Vagina (tissue), 2 donors: Measurements from ENCODE around the gene ABCB10. TPM values are rescaled to one million over a fixed set of nuclear protein-coding genes. Genes with fewer than 3 reads are reported as not detected.

Experiments used
- DNase-seq, 2 donors: peaks; one replicate each; pipeline ENCODE4 v3.0.0-alpha.2; 2017; ENCODE audit errors: extremely low spot score in 2 of 2
- H3K27ac ChIP-seq: fragments of 200-600 bp; sonication (generic); one replicate; pipeline ENCODE4 v1.5.1; 2019
- H3K27me3 ChIP-seq: fragments of 200-600 bp; sonication (generic); one replicate; pipeline ENCODE4 v1.5.1; 2019
- H3K36me3 ChIP-seq, 2 donors: fragments of 200-600 bp; sonication (generic); one replicate each; pipeline ENCODE4 v1.5.1; 2017 to 2019
- H3K4me1 ChIP-seq: fragments of 200-600 bp; sonication (generic); one replicate; pipeline ENCODE4 v1.5.1; 2019
- H3K4me3 ChIP-seq, 2 donors: fragments of 200-600 bp; sonication (generic); 1 replicate in 1 of 2; 2 replicates in 1 of 2; pipeline ENCODE4 v1.5.1; 2016 to 2019
- H3K9me3 ChIP-seq: fragments of 200-600 bp; sonication (generic); one replicate; pipeline ENCODE4 v1.5.1; 2019
- POLR2A ChIP-seq, 2 donors: fragments of 450-650 bp; IDR thresholded peaks; one replicate each; pipeline ENCODE4 v1.6.1; 2017; ENCODE audit warnings: antibody characterized with exemption in 2 of 2, mild to moderate bottlenecking in 2 of 2, moderate library complexity in 2 of 2
- POLR2AphosphoS5 ChIP-seq, 2 donors: sonication (generic); formaldehyde crosslinking; IDR thresholded peaks; one replicate each; pipeline ENCODE4 v1.9.0; 2017; ENCODE audit warnings: antibody characterized with exemption in 2 of 2, mild to moderate bottlenecking in 2 of 2, low read depth in 1 of 2; ENCODE audit not compliant: insufficient read depth in 1 of 2
- intact Hi-C: fragments of 100-400 bp; cut with DNase I; formaldehyde crosslinking; loops from one replicate; pipeline ENCODE4 v1.15.1; 2023
- total RNA-seq: library from RNA; depleted of rRNA; stranded (reverse); fragments of >200 nt; gene quantifications from one replicate; pipeline ENCODE4 v1.2.3, GENCODE V29; 2016
- TF ChIP-seq, protein P1 (sequence below), 3 experiments: fragments of 450-650 bp in 2 of 3; fragments of 200-600 bp in 1 of 3; sonication (generic) in 1 of 3; IDR thresholded peaks; one replicate each; pipeline ENCODE4 v1.5.1; 2017 to 2019; ENCODE audit warnings: antibody characterized with exemption in 3 of 3, mild to moderate bottlenecking in 2 of 3, moderate library complexity in 2 of 3

Gene ABCB10
- total RNA-seq, 1 donor from 2014 or later: 12.5 TPM

DNA sequence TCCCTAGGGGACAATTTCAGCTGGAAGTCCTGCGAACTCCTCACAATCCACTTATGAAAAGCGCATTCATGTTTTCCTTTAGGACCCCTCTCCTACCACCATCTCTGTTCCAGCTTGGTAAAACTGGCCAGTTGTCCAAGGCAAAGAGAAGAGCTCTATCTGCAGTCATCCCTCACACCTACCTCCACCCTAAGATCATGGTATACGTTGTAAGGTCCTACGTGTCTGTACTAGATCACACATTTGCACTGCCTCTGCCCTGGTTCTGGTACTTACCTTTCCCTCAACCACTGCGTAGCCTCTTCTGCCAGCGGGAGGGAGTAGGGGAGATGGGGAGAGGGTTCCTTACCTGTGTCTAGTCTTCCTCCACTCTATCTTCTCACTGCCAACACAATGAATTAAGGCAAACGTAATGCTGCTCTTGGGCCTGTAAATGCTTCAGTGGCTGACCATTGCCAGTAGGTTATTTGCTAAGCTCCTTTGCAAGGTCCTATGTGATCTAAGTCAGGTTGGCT is 49.6 kb downstream of the ABCB10 start:
- no peak for DNase-seq
- Histone ChIP-seq H3K36me3 (peaks cover 0 to 10% of the 10 kb centered on the region in 2 donors), H3K4me1 (peaks cover 18% of the 10 kb centered on the region), H3K27ac (peak overlapping the region; percentile 93), H3K4me3 (peak overlapping the region; percentile 70 to 92), H3K9me3 (no peaks in the 10 kb centered on the region), H3K27me3 (no peaks in the 10 kb centered on the region)
- intact Hi-C loops: loop anchor here (5.0 kb wide), 1 partner anchor 1342 kb away; the partner anchor contains the start of gene IBA57
- TF ChIP-seq POLR2A (IDR thresholded peaks at IDR 0.05) (no peak), POLR2AphosphoS5 (IDR thresholded peaks at IDR 0.05; ENCODE audit: insufficient read depth in 1 of 2, low read depth in 1 of 2) (no peak)
- TF ChIP-seq, protein P1, sequence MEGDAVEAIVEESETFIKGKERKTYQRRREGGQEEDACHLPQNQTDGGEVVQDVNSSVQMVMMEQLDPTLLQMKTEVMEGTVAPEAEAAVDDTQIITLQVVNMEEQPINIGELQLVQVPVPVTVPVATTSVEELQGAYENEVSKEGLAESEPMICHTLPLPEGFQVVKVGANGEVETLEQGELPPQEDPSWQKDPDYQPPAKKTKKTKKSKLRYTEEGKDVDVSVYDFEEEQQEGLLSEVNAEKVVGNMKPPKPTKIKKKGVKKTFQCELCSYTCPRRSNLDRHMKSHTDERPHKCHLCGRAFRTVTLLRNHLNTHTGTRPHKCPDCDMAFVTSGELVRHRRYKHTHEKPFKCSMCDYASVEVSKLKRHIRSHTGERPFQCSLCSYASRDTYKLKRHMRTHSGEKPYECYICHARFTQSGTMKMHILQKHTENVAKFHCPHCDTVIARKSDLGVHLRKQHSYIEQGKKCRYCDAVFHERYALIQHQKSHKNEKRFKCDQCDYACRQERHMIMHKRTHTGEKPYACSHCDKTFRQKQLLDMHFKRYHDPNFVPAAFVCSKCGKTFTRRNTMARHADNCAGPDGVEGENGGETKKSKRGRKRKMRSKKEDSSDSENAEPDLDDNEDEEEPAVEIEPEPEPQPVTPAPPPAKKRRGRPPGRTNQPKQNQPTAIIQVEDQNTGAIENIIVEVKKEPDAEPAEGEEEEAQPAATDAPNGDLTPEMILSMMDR (IDR thresholded peaks at IDR 0.05): no peak

DNA sequence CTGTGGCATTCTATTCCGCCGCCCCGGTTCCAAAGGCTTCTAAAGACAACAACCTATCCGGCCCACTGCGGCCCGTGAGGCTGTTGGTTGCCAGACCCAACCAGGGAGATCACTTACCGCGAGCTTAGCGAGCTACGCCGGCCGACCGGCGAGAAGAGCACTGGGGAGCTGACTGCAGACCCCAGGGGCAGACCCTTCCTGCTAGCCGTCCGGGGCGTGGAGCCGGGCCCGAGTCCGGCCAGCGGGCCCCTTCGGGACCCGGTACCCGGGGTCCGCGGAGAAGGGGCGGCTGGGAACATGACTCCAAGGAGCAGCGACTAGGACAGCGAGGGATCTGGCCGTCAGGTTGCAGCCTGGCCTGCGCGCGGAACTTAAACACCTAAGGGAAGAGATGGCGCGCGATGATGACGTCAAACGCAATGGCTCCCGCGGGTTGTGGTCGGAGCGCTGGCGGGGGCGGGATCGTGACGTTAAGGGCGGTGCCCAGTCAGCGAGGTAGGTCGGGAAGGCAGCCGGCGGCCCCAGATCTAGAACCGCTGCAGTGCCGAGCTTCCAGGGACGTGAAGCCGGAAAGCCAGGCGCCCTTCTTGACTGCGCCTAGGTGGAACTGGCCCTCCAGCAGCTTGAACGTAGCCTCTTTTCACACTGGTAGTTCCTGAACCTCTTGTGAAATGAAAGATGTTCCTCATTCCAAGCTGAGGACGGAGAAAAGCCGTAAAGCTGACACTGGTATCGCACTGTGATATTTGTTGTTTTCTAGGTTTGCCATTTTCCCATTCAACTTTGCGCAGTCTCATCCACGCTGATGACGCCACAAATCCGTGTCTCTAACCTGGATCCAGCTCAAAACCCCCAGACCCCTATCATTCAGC is 50.3 kb downstream of the ABCB10 start, which contains the start of gene NUP133:
Gene NUP133 (minus strand): TSS at position 391 of the 872 bp plus-strand sequence. CDS start 92 bp downstream, at position 299.
- TF ChIP-seq, protein P1 (IDR thresholded peaks at IDR 0.05): no peak
- TF ChIP-seq POLR2A (IDR thresholded peaks at IDR 0.05): peak in 1 of 2 donors; percentile 85
- peak; percentile 95 to 96 for TF ChIP-seq POLR2AphosphoS5 (IDR thresholded peaks at IDR 0.05; ENCODE audit: insufficient read depth in 1 of 2, low read depth in 1 of 2)
- H3K9me3 ChIP-seq: no peaks in the 10 kb centered on the region
- peak; percentile 96 to 97 for DNase-seq
- intact Hi-C loops: loop anchor here (5.0 kb wide), 1 partner anchor 1341 kb away; the partner anchor contains the start of gene IBA57
- peak within 1 kb of the TSS; percentile 70 to 92 for H3K4me3 ChIP-seq
- peaks cover 0 to 10% of the 10 kb centered on the region in 2 donors for H3K36me3 ChIP-seq
- peak within 1 kb of the TSS; percentile 93 for H3K27ac ChIP-seq
- H3K4me1 ChIP-seq: peaks cover 18% of the 10 kb centered on the region
- H3K27me3 ChIP-seq: no peaks in the 10 kb centered on the region

DNA sequence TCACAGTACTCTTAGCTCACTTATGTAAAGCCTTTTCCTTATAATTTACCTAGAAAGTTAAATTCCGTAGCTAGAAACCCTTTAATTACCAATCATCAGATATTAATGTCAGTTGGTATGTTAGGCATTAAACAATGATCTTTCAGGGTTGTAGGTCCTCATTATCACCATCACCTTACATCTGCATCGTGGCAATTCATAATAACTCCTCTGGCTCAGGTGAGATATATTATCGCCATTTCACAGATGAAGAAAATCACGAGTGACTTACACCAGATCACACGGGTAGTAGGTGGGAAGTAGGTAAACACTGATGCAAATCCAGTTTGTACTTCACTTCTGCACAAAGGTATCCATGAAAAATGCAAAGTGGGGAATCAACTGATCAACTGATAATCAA is 51.0 kb downstream of the ABCB10 start:
- H3K4me3 ChIP-seq: peak overlapping the region; percentile 70 to 92
- H3K4me1 ChIP-seq: peaks cover 18% of the 10 kb centered on the region
- no peak for DNase-seq
- H3K9me3 ChIP-seq: no peaks in the 10 kb centered on the region
- H3K36me3 ChIP-seq: peaks cover 0 to 10% of the 10 kb centered on the region in 2 donors
- H3K27ac ChIP-seq: peak overlapping the region; percentile 93
- TF ChIP-seq POLR2AphosphoS5 (IDR thresholded peaks at IDR 0.05; ENCODE audit: insufficient read depth in 1 of 2, low read depth in 1 of 2): no peak
- no peak for TF ChIP-seq POLR2A (IDR thresholded peaks at IDR 0.05)
- TF ChIP-seq, protein P1 (IDR thresholded peaks at IDR 0.05): no peak
- intact Hi-C loops: loop anchor here (5.0 kb wide), 1 partner anchor 1340 kb away; the partner anchor contains the start of gene IBA57
- no peaks in the 10 kb centered on the region for H3K27me3 ChIP-seq

DNA sequence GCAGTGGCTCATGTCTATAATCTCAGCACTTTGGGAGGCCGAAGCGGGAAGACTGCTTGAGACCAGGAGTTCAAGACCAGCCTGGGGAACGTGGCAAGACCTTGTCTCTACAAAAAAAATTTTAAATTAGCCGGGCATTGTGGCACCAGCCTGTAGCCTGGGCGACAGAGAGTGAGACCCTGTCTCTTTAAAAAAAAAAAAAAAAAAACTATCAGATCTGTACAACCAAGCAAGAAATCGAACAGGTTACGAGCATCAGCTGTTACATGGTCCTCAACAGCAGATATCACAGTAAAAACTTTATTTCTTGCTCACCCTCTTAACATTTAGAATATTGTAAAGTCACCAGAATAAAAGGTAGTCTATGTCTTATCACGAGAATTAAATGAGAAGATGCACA is 51.9 kb downstream of the ABCB10 start:
- H3K9me3 ChIP-seq: no peaks in the 10 kb centered on the region
- no peak overlapping the region for H3K27ac ChIP-seq
- H3K27me3 ChIP-seq: no peaks in the 10 kb centered on the region
- no peak for DNase-seq
- H3K4me1 ChIP-seq: peaks cover 18% of the 10 kb centered on the region
- H3K36me3 ChIP-seq: peaks cover 0 to 17% of the 10 kb centered on the region in 2 donors
- no peak overlapping the region for H3K4me3 ChIP-seq
- intact Hi-C loops: loop anchor here (5.0 kb wide), 1 partner anchor 1339 kb away; the partner anchor contains the start of gene IBA57
- TF ChIP-seq, protein P1 (IDR thresholded peaks at IDR 0.05): no peak
- no peak for TF ChIP-seq POLR2A (IDR thresholded peaks at IDR 0.05)
- TF ChIP-seq POLR2AphosphoS5 (IDR thresholded peaks at IDR 0.05; ENCODE audit: insufficient read depth in 1 of 2, low read depth in 1 of 2): no peak
